ENCODE data around the gene NOSIP. TPM values are rescaled to one million over a fixed set of nuclear protein-coding genes. Genes with fewer than 3 reads are reported as not detected.
"Not testable (repeated sequence)": the region's sequence is repeated elsewhere in the genome, so short reads cannot be mapped to it uniquely, and the experiment has no call there.

Gene NOSIP
- 10 to 100 TPM; 62.4 to 92.8 (median 78.9) TPM for total RNA-seq

DNA sequence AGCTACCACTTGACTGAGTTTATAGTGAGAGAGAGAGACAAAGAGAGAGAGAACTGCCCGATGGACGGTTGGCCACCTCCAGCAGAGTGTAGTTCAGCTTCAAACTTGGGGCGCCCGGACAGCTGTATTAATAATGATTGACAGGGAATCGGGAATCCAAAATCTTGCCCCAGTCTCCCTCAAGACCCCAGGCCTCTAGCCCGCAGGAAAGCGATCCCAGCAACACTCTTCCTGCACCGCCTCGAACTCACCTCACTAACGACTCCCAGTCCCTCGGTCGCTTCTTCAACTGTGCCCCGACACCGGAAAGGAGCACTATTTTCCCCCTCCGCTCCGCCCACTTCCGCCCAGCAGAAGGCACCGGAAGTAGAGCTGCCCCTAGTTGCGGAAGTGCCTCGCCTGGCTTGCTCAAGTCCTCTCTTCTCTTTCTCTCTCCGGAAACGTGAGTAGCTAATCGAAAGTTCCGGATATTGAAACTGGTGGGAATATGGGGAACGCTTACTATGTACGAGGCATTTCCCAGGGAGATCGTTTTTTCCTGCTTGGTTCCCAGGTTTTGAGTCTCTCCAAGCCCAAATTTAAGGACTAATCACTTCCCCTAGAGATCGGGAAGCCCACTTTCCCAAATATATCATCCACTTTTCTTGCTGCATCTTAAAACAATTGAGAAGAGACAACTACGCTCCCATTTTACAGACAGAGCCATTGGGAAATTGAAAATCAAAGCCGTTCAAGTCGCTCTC, at the start of gene NOSIP:
Gene NOSIP (minus strand): TSS at position 293 of the 743 bp plus-strand sequence. CDS start 19,865 bp downstream, outside the sequence.
- H3K4me3 ChIP-seq: peak within 1 kb of the TSS; percentile 56 to 86 (median 74)
- peaks cover 0 to 10% of the 10 kb centered on the region in 2 donors for H3K36me3 ChIP-seq
- peak; percentile 96 for DNase-seq
- peak within 1 kb of the TSS; percentile 80 to 88 (median 83) for H3K27ac ChIP-seq
- TF ChIP-seq CTCF (IDR thresholded peaks at IDR 0.05 in 4 of 5, conservative IDR thresholded peaks at IDR 0.05 in 1 of 5): peak in 1 of 5 experiments; percentile 20
- TF ChIP-seq POLR2A (IDR thresholded peaks at IDR 0.05): peak; percentile 95 to 96
- peaks cover 42 to 48% of the 10 kb centered on the region in 2 donors for H3K4me1 ChIP-seq
- no peaks in the 10 kb centered on the region for H3K27me3 ChIP-seq
- H3K9me3 ChIP-seq: no peaks in the 10 kb centered on the region
- in situ Hi-C loops (cut with MboI; ENCODE audit: low sequenced_read_pairs in 4 of 4) (no loop called here), intact Hi-C loops (cut with DNase I; ENCODE audit: low total_unique reads) (loop anchor here (2.0 kb wide), 1 partner anchor 60 kb away; the partner anchor contains the start of gene RRAS)
- ATAC-seq: peak; percentile 98

- in situ Hi-C loops (cut with MboI; ENCODE audit: low sequenced_read_pairs in 4 of 4) (no loop called here), intact Hi-C loops (cut with DNase I; ENCODE audit: low total_unique reads) (no loop called here)
- Histone ChIP-seq H3K9me3 (no peaks in the 10 kb centered on the region), H3K4me3 (no peak overlapping the region), H3K27ac (no peak overlapping the region), H3K27me3 (no peaks in the 10 kb centered on the region), H3K4me1 (peaks cover 3 to 7% of the 10 kb centered on the region in 2 donors), H3K36me3 (peaks cover 0 to 8% of the 10 kb centered on the region in 2 donors)
- DNase-seq (no peak), ATAC-seq (no peak)
- TF ChIP-seq CTCF (IDR thresholded peaks at IDR 0.05 in 4 of 5, conservative IDR thresholded peaks at IDR 0.05 in 1 of 5) (no peak), POLR2A (IDR thresholded peaks at IDR 0.05) (no peak)
Observed at GRCh38 chr19:49629659-49630058, 49.3 kb upstream of the NOSIP start.

- TF ChIP-seq CTCF (IDR thresholded peaks at IDR 0.05 in 4 of 5, conservative IDR thresholded peaks at IDR 0.05 in 1 of 5): no peak
- no peak for TF ChIP-seq POLR2A (IDR thresholded peaks at IDR 0.05)
- ATAC-seq (no peak), DNase-seq (no peak)
- no peak overlapping the region for H3K4me3 ChIP-seq
- H3K36me3 ChIP-seq: peaks cover 0 to 17% of the 10 kb centered on the region in 2 donors
- intact Hi-C loops (cut with DNase I; ENCODE audit: low total_unique reads): no loop called here
- H3K27ac ChIP-seq: no peak overlapping the region
- peaks cover 3 to 7% of the 10 kb centered on the region in 2 donors for H3K4me1 ChIP-seq
- in situ Hi-C loops (cut with MboI; ENCODE audit: low sequenced_read_pairs in 4 of 4): no loop called here
- H3K27me3 ChIP-seq: no peaks in the 10 kb centered on the region
- H3K9me3 ChIP-seq: no peaks in the 10 kb centered on the region
Observed at GRCh38 chr19:49626226-49626625, 45.9 kb upstream of the NOSIP start.

DNA sequence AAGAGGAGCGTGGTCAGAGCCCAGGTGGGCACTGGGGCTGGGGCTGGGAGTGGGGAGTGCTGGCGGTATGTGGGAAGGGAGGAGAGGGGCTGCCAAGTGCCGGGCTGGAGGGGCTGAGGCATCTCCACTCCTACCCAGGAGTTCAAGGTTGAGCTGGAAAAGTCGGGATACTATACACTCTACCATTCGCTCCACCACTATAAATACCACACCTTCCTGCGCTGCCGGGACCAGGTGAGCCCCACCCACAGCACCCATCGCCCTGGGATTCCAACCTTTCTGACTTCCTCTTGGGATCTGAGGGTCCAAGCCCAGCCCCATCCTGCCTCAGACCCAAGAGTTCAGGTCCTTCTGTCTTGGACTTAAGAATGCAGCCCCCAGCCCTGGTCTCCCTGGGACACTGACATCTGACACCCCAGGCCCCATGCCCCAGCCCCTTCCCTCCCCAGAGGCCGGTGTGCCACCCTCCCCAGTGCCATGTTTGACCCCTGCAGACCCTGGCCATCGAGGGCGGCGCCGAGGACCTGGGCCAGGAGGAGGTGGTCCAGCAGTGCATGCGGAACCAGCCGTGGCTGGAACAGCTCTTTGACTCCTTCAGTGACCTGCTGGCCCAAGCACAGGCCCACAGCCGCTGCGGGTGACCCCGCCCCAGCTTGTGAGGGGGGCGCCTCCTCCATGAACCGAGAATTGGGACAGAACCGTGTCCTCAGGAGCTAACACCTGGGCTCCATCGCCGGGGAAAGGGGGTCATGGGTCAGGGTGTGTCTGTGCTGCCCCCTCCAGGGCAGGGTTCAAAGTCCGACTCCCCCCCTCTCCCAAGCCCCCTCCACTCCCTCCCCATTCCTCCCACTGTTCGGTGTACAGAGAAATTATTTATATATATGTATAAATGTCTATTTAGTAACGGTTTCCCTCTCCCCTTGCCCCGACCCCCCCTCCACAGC, 44.9 kb upstream of the NOSIP start:
- in situ Hi-C loops (cut with MboI; ENCODE audit: low sequenced_read_pairs in 4 of 4): no loop called here
- H3K4me3 ChIP-seq: no peak overlapping the region
- ATAC-seq (no peak), DNase-seq (no peak)
- H3K4me1 ChIP-seq: no peaks in the 10 kb centered on the region
- H3K27me3 ChIP-seq: no peaks in the 10 kb centered on the region
- H3K36me3 ChIP-seq: peaks cover 0 to 18% of the 10 kb centered on the region in 2 donors
- TF ChIP-seq POLR2A (IDR thresholded peaks at IDR 0.05) (no peak), CTCF (IDR thresholded peaks at IDR 0.05 in 4 of 5, conservative IDR thresholded peaks at IDR 0.05 in 1 of 5) (no peak)
- H3K9me3 ChIP-seq: no peaks in the 10 kb centered on the region
- H3K27ac ChIP-seq: no peak overlapping the region
- intact Hi-C loops (cut with DNase I; ENCODE audit: low total_unique reads): no loop called here

- H3K9me3 ChIP-seq; H3K4me3 ChIP-seq; H3K27me3 ChIP-seq; intact Hi-C loops (cut with DNase I; ENCODE audit: low total_unique reads); ATAC-seq; in situ Hi-C loops (cut with MboI; ENCODE audit: low sequenced_read_pairs in 4 of 4); H3K27ac ChIP-seq; H3K4me1 ChIP-seq; DNase-seq: not testable (repeated sequence)
- H3K36me3 ChIP-seq: peaks cover 0 to 38% of the 10 kb centered on the region in 2 donors
Observed at GRCh38 chr19:49617860-49618259, 37.5 kb upstream of the NOSIP start.
